Left ventricle myocardium superior (tissue), 1 donor: ENCODE results near the gene MRPL49. TPM values are rescaled to one million over a fixed set of nuclear protein-coding genes. Genes with fewer than 3 reads are reported as not detected.
A peak's percentile ranks its signal among the peaks of the same experiment; 100 is the strongest.
"Not testable (repeated sequence)": the region's sequence is repeated elsewhere in the genome, so short reads cannot be mapped to it uniquely, and the experiment has no call there.

ENCODE experiments used
- ATAC-seq: fragments of 200-7000 bp; cut with Tn5 transposase; one replicate; pipeline ENCODE4 v1.9.1; 2020; ENCODE audit warnings: mild to moderate bottlenecking, moderate library complexity
- DNase-seq: peaks from one replicate; pipeline ENCODE4 v3.0.0-alpha.2; 2020
- intact Hi-C: fragments of 100-400 bp; cut with micrococcal nuclease; formaldehyde crosslinking; loops from one replicate; pipeline ENCODE4 v1.11.0; 2022
- total RNA-seq: library from RNA; stranded (reverse); fragmentation: NEBNext Ultra II Directional; extraction: Animal tissue kit (Norgen Biotek cat#: 25700); gene quantifications from one replicate; pipeline ENCODE4 v1.2.1, GENCODE V29; 2021
- donor health status: DM: no; HTN: yes; CAD: no; lungs with severe emphysema.

Gene MRPL49
- total RNA-seq, 1 donor from 2014 or later, result 33.7 TPM

- no peak for DNase-seq
- intact Hi-C loops, result no loop called here
- no peak for ATAC-seq
Measured at GRCh38 chr11:65130631-65131416, 8.7 kb downstream of the MRPL49 start.

GRCh38 chr11:65131417-65131776 is 9.3 kb downstream of the MRPL49 start:
- no peak for ATAC-seq
- DNase-seq, result no peak
- intact Hi-C loops, result no loop called here

GRCh38 chr11:65131895-65132237 is 9.7 kb downstream of the MRPL49 start:
- DNase-seq (no peak), ATAC-seq (no peak)
- intact Hi-C loops, result no loop called here

- ATAC-seq (no peak), DNase-seq (no peak)
- intact Hi-C loops, result no loop called here
Measured at GRCh38 chr11:65132238-65132987, 10.3 kb downstream of the MRPL49 start.

GRCh38 chr11:65132988-65133700 is 11.0 kb downstream of the MRPL49 start:
- ATAC-seq, result no peak
- intact Hi-C loops, result no loop called here
- DNase-seq, result no peak

GRCh38 chr11:65133724-65134123 is 11.6 kb downstream of the MRPL49 start:
- ATAC-seq, result peak; percentile 0
- peak; percentile 64 for DNase-seq
- intact Hi-C loops, result no loop called here

- intact Hi-C loops, result no loop called here
- ATAC-seq, result peak; percentile 92
- peak; percentile 95 for DNase-seq
Measured at GRCh38 chr11:65134240-65134951, 12.3 kb downstream of the MRPL49 start, which contains the start of gene SYVN1. TSS of gene SYVN1 (minus strand) at chr11:65134519. CDS start at chr11:65133601, 918 bp downstream.

- intact Hi-C loops, result no loop called here
- peak; percentile 90 for ATAC-seq
- peak; percentile 92 for DNase-seq
Measured at GRCh38 chr11:65134952-65135632, 13.0 kb downstream of the MRPL49 start.

- intact Hi-C loops, result no loop called here
- no peak for DNase-seq
- ATAC-seq, result no peak
Measured at GRCh38 chr11:65135633-65136145, 13.6 kb downstream of the MRPL49 start.

GRCh38 chr11:65136515-65137096 is 14.5 kb downstream of the MRPL49 start:
- ATAC-seq (no peak), DNase-seq (no peak)
- intact Hi-C loops, result no loop called here

- no peak for DNase-seq
- intact Hi-C loops, result no loop called here
- ATAC-seq, result no peak
Measured at GRCh38 chr11:65141896-65142494, 19.9 kb downstream of the MRPL49 start.

GRCh38 chr11:65147352-65148075 is 25.4 kb downstream of the MRPL49 start:
- intact Hi-C loops, result no loop called here
- ATAC-seq (no peak), DNase-seq (no peak)

- ATAC-seq, result no peak
- intact Hi-C loops, result no loop called here
Measured at GRCh38 chr11:65148657-65149056, 26.5 kb downstream of the MRPL49 start.

GRCh38 chr11:65150131-65150508 is 28.0 kb downstream of the MRPL49 start:
- ATAC-seq, DNase-seq, intact Hi-C loops: not testable (repeated sequence)

More at GRCh38 chr11:65148657-65149056, 26.5 kb downstream of the MRPL49 start:
- DNase-seq, result no peak

- ATAC-seq, result peak; percentile 98
- intact Hi-C loops, result no loop called here
Measured at GRCh38 chr11:65150509-65151299, 28.6 kb downstream of the MRPL49 start.

GRCh38 chr11:65151331-65151899 is 29.3 kb downstream of the MRPL49 start:
- ATAC-seq (peak; percentile 7), DNase-seq (no peak)
- intact Hi-C loops, result no loop called here

More at GRCh38 chr11:65150509-65151299, 28.6 kb downstream of the MRPL49 start:
- DNase-seq, result peak; percentile 91
